NCI-H2081 (cell line): ENCODE measurements around the gene ADD1.
"Not testable (repeated sequence)": the region's sequence is repeated elsewhere in the genome, so short reads cannot be mapped to it uniquely, and the experiment has no call there.

Experiments used
- DNase-seq, 2 experiments: peaks; one replicate each; lab custom pipeline; 2025; lab: John Stamatoyannopoulos, UW

ADD1 gene

DNA sequence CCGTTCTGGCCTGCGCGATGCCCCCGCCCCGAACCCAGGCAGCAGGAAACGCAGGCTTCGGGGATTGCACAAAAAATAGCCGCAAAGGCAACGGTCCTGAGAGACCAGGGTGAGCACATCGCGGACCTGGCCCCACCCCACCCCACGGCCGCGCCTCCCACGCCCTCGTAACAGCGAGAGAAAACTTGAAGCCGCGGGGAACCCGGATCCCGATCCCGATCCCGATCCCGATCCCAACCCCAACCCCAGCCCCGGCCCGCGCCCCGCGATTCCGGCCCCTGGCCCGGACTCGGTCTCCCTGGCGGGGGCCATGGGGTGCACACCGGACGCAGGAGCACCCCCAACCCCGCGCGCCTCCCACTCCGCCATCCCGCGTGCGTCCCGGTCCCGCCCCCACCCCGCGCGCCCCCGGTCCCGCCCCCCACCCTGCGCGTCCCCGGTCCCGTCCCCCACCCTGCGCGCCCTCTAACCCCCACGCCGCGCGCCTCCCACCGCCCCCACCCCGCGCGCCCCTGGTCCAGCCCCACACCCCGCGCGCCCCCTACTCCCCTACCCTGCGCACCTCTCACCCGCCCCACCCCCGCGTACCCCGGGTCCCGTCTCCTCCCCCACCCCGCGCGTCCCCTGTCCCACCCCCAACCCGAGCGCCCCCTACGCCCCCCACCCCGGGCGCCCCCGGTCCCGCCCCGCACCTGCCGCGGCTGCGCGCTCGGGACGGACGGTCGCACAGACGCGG is 90.6 kb downstream of the ADD1 start:
- no peak for DNase-seq

DNA sequence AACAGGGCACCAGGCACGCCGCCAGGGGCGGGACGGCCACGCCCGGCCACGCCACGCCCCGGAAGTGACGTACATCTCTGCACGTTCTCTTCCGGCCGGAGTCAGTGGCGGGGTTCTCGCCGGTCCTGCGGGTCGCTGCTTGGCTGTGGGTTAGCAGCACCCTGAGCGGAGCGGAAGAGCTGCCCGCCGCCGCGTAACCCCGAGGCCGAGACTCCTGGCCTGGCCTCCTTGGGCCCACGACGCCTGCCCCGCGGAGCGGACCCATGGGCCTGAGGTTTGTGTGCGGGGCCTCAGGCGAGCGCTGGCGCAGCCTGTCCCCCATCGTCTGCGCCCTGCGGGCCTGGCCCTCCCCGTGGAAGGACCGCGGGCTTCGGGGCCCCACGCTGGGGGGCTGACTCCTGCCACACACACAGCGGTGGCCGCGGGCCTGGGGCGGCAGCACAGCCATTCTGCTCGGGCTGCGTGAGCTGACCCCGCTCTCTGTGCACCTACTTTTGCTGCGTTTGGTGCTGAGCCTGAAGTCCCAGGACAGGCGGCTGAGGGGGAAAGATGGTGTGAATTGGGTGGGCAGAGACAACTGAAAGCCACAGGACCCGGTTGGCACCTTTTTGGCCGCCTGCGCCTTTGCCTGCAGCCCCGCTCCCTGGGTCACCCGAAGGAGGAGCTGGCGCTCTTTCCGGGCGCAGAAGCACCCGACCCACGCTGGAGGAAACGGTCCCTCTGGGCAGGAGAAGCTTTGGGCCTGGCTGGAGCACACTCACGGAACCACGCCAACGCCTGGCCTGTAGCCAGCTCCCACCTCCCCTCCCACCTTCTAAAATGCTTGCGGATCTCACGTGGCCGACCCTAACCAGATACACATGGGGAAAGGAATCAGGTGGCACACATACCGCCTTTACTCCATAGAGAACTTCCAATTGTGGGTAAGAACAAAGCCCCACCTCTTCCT is 91.4 kb downstream of the ADD1 start:
- peak; percentile 91 to 93 for DNase-seq

DNA sequence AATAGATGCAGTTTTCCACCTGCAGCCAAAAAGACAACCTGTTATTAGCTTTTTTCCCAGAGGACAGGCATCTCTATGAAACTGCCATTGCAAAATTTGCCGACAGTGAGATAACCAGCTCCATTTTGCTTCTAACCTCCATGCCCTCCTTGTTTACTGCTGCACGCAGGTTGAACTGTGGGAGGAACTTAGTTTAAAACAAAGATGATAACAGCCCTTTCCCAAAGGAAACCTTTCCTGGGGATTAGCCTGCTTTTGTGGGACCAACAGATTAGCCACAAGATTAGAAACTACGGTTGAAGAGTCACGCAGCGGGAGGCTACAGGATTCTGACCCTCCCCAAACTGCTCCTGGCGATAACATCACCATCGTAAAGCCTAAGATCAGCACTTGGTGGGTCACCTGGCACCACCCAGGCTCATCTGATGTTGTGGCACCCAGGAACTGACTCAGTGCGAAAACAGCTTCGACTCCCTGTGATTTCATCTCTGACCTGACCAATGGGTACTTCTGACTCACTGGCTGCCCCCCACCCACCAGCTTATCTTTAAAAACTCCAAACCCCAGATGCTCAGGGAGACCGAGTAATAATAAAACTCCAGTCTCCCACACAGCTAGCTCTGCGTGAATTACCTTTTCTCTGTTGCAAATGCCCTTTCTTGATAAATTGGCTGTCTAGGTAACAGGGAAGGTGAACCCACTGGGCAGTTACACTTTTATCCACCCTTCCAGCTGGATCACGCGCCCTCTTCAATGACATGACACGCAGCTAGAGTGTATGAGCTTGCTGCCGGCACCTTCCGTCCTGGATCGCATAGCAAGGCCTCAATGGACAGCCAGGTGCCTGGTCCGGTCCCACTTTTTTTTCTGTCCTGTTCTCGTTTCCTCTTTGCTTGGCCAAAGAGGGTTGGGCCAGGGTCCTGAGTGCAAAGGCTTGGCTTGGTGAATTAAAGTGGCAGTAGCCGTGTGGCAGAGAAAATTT is 92.4 kb downstream of the ADD1 start:
- no peak for DNase-seq

DNA sequence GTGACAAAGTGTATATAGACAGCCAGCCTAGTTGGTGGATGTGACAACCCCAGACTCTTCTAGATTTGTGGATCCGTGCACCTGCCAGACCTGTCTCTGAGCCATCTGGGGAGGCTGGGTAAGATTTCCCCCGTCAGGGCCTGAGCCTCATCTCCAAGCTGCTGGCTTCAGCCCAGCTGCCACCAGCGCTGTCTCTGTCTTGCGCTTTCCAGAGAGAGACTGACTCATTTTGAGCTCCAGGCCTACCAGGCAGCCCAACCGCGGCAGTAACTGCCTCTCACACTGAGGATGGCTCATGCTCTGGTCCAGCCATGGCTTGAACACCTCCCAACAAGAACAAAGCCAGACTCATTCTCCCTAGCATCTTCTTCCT is 93.1 kb downstream of the ADD1 start:
- no peak for DNase-seq

DNA sequence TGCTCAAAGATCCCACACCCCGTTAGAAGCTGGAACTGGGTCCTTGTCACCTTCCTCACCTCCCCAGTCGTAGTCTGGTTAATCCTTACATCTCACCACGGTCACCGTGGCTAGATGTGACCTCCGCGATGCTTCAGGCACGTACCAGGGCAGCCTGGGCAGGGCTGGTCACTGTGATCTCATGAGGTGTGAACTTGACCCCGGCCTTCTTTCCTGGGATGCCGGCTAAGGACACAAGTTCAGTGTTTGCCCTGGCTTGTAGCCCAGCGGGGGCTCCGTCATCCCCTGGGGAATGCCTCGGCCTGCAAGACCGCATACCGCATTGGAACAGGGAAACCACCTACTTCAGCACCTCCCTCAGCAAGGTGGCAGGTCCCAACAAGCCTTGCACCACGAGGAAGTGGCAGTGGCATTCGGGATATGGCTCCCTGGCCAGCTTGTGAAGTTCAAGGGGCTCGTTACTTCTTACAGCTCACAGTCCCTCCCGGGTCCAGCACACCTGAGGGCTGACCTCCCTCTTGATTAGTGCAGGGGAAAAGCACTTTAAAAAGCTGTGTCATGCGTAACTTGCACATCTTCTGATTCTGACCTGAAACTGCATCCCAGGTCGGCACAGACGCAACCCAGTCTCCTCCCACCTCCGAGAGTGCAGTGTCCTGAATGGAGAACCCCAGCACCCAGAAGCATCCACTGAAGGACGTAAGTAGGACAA is 93.7 kb downstream of the ADD1 start:
- DNase-seq: no peak

DNA sequence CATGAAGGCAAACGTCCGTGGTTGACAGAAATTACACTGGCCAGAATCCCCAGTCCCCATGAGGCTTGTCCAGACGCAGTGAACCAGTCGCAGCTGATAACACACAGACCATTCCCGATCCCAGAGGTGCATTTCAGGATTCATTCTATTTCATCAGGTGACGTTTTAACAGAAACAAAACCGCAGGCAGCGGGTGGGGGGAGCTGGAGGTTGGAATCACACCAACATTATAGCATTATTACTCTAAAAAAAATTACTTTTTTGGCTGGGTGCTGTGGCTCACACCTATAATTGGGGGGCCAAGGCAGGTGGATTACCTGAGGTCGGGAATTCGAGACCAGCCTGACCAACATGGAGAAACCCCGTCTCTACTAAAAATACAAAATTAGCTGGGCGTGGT is 94.3 kb downstream of the ADD1 start:
- DNase-seq: no peak

DNA sequence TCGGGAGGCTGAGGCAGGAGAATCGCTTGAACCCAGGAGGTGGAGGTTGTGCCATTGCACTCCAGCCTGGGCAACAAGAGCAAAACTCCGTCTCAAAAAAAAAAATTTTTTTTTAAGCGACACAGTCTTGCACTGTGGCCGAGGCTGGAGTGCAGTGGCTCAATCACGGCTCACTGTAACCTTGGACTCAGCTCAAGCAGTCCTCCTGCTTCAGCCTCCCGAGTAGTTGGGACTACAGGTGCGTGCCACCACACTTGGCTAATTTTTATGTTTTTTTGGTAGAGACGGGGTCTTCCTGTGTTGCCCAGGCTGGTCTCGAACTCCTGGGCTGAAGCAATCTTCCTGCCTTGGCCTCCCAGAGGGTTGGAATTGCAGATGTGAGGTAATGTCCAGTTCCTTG is 94.8 kb downstream of the ADD1 start:
- not testable (repeated sequence) for DNase-seq

DNA sequence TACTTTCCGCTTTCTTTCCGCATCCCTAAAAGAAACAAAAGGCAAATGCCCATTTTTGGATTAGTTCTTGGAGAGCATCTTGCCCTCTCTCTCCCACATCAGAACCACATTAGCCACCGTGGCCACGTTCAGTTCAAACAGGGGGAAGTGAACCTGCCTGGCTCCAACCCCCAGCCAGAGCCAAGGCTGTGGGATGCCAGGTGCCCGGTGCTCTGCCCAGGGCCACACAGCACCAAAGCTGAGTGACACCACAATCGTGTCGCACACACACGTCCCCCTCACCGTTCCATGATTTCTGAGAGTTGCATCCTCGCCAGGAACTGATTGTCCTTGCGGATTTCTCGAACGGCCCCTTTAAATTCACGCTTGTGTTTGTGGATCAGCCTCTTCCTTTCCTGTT is 95.3 kb downstream of the ADD1 start:
- DNase-seq: no peak

DNA sequence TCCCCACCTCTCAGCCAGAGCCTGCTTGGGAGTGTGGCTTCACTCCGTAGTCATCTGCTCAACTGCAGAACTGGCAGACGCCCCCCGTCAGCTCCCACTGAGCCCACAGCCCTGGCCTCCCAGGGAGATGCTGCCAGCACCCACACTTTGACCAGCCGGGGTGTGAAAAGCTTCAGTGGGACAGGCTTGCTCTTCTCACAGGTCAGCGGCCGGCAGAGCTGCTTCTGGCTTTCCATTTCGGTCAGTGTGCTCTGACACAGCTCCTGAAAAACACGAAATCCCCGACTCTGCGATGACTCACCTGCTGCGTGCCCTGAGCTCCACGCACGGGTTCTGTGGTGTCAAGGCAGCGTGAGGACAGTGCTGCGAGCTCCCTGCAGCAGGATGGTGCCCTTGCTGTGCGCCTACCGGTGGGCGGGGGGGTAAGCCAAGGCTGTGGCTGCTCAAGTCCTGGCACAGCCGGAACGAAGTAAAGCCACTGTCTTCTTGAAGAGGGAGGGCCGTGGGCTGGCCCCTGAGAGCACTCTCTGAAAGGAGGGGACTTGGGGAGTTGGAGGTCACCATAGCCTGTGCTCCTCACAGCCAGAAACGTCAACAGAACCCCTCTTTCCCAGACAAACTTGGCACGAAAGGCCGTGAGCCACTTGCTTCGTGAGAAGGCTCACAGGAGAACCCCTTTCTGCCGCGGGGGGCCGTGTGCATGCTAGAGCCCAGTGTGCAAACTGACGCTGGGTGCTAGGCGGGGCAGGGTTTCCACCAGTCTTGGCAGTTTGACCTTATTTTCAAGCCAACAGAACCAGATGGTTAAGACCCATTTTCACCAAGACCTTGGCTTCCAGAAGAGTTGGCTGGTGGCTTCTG is 96.0 kb downstream of the ADD1 start:
- no peak for DNase-seq

DNA sequence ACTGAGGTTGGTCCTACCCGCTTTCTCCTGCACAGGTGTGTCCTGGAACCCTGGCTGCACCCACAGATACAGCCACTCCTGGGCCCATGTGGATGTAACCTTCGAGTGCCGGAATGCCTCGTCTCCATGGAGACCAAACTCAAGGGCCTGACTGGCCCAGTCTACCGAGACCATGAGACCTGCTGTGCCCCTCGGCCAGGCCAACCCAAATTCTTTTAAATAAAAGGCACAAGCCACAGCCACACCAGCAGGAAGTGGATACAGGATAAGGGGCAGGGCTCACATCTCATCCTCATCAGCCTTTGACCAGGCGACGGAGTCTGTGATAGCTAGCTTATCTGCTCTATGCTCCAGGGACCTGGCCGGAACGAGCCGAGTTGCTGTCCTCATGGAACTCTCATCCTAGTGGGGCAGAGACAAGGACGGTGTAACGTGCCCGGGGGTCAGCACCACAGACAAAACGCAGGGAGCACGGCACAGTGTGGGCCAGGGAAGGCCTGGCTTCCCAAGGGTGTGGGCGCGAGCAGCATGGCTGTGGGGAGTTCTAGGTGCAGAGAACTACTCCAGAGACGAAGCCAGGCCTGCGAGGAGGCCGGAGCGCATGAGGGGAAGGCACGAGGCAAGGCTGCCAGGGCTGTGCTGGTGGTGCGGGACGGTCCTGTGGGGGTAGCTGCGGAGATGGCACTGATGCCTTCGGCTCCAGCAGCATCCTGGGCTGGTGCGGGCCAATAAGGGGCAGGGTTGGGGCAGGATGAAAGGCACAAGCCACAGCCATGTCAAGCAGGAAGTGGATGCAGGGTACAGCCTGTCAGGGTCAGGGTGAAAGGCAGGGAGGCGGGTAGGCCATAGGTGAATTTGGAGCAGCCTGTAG is 96.9 kb downstream of the ADD1 start:
- no peak for DNase-seq

DNA sequence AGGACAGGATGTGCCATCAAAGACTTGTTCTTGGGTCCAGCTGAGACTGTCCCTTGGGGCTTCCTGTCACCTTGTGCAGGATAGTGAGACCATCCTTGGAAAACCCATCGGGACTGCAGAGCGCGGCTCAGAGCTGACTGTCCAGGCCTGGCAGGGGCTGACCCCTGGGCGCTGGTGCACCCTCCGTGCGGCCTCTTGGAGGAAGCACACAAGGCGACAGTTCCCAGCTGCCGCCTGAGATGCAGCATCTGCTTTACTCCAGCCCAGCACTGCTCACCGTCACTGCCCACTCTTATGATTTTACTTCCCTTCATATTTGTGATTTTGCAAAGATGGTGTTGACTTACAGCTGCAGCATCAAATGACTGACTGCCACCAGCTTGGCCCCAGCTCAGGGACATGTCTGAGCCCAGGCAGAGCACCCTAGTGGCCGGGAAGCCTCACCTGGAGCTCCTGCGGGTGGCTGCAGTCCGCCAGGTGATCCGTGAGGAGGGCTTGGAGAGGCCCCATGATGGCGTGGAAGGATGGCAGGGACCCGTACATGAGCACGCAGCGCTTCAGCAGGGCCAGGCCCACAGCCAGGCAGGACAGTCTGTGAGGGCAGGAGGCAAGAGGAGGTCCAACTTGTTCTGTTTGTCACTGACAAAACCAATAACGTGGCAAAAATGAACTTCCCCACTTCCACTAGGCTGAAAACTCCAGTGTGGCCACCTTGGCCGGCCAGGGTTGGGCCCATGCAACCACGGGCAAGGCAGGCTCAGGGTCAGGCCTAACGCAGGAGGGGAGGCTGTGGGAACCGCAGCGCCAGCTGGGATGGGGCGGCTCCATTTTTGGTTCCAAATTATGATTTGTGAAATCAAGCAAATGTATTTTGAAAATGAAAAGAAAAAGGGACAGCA is 97.7 kb downstream of the ADD1 start:
- DNase-seq: no peak

DNA sequence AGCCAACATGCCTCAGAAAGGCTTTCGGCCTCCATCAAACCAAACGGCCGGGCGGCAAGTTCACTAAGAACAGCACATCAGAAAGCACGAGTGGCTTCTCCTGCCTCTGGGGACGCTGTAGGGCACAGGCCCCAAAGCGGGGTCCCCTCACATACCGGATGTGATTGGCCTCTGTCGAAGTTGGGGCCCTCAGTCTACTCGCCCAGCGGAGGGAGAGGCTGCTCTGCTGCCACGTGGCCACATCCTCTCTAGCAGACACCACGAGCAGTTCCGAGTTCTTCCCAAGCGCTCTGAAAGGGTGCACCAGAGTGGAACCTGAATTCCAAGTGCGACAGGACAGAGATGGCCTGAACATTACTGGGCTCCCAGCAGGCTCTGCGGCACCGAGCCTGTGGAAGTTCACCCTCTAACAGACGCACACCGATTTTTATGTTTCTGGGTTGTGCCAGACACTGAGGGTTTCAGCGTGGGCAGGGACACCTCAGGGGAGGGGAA is 98.4 kb downstream of the ADD1 start:
- DNase-seq: no peak

DNA sequence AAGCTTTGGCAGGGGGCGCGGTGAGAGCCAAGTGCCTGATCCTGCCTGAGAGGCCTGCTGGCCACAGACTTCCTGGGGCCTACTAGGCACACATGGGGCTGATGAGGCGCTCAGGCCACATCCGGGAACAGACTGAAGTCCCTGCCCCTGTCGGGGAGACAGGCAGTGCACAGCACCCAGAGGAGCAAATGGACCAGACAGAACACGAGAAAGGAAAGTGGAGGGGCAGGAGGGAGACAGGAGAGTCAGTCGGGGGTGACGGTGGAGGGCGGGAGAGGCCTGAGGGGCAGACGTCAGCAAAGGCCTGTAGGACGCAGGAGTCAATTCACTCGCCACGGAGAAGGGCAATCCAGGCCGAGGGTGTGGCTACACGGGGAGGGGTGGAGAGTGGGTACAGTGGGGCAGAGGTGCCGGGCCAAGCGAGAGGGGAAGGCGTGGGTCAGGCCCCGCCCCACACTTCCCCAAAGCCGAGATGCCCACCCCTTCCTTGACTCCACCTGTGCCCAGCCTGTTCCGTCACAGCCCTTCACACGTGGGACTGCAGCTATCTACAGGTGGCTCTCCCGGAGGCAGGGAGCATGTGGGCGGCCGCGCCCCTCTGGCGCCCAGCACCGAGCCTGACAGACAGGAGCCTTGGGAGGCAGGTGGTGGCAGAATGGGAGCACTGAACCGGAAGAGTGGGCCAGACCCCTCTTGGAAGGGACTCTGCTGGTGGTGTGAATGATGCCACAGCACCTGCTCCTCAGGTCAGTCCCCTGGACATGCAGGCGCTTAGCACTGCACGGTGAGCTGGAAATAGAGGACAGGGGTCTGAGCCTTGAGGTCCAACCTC is 99.1 kb downstream of the ADD1 start:
- DNase-seq: no peak

DNA sequence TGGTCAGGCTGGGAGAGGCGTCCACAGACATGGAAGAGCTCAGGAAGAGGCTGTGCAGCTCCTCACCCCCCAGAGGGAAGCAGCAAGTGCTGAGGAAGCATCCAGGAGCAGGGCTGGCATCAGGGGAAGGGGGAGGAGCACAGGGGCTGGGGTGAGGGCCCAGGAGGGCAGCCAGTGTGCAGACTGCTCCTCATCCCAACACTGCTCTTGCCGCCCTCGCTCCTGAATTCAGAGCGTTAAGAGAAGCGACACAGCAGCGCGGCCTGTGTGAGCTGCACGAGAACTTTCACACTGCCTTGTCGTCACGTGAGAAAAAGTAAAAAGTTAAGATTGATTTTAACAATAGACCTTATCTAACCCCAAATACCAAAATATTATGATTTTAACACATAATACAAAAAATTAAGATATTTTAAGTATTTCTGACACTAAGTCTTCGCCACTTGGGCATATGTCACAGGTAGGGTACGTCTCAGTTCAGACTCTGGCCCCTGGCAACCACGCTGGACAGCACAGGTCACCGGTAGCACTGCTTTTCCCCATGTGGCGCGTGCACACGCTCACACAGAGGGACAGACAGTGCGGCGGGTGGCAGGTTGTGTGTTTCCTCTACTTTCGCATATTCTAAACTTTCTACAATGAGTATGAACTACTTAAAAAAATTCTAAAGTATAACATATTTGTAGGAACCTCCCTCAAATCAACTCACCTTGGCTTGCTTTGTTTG is 99.9 kb downstream of the ADD1 start:
- DNase-seq: no peak

DNA sequence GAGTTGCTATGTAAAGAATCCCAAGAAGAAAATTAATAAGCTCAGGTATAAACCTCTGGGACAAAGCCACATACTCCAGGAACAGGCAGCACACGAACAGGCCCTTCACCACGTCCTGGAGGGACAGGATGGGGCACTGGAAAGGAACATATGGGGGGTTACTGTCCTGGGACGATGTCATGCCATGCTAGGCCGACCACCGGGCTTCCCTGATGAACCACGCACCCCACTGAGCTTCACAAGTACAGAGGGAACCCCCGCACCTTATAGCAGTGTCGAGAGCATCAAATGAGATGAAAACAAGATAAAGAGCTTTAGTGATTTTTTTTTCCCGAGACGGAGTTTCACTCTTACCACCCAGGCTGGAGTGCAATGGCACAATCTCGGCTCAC is 100.4 kb downstream of the ADD1 start:
- no peak for DNase-seq
